ENCODE data around the gene LYAR. TPM values are rescaled to one million over a fixed set of nuclear protein-coding genes. Genes with fewer than 3 reads are reported as not detected.

LYAR gene
- total RNA-seq: 7.6 and 9.9 TPM in 2 replicates

- DNase-seq (ENCODE audit: low read depth in 2 of 2): peak; percentile 93 to 95
Measured at GRCh38 chr4:4289941-4290850, at the start of gene LYAR, which contains the start of gene ZBTB49. Gene LYAR, minus strand, starts transcription at chr4:4290154. Its CDS starts 6,412 bp downstream, at chr4:4283742. Gene ZBTB49, plus strand, starts transcription at chr4:4290251. Its CDS starts 9,695 bp downstream, at chr4:4299946.

DNA sequence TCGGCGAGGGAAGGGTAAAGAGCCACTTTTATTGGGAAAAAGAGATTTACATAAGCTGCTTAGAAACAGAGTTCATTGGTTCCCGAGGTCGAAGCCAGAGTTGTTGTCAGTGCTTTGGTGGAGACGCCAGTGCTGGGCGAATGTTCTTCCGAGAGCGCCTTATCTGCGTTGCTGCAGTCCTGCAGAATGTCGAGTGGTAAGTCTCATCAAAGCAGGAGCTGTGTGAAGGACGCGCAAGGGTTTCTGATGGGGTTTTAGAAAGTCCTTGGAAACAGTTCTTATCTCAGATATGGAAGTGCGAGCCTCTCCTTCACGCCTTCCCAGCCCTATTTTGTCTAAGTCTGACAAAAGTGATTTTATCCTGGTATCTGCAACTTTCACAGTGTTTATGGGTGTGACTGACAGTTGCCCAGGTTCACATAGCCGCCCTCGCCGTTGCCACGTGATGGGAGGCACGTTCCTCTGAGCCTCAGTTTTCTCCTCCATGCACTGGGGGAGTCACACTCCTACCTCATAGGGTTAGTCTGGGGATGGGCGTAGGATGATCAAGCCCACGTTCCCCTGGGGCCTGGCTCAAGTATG, 49.6 kb upstream of the LYAR start:
- no peak for DNase-seq (ENCODE audit: low read depth in 2 of 2)

- DNase-seq (ENCODE audit: low read depth in 2 of 2): no peak
Measured at GRCh38 chr4:4338210-4339001, 48.5 kb upstream of the LYAR start.

GRCh38 chr4:4334798-4335520, 45.0 kb upstream of the LYAR start:
- DNase-seq (ENCODE audit: low read depth in 2 of 2): peak; percentile 61 to 77

GRCh38 chr4:4333265-4333706, 43.3 kb upstream of the LYAR start:
- peak in 1 of 2 donors; percentile 63 for DNase-seq (ENCODE audit: low read depth in 2 of 2)

GRCh38 chr4:4332529-4332928, 42.6 kb upstream of the LYAR start:
- no peak for DNase-seq (ENCODE audit: low read depth in 2 of 2)

DNA sequence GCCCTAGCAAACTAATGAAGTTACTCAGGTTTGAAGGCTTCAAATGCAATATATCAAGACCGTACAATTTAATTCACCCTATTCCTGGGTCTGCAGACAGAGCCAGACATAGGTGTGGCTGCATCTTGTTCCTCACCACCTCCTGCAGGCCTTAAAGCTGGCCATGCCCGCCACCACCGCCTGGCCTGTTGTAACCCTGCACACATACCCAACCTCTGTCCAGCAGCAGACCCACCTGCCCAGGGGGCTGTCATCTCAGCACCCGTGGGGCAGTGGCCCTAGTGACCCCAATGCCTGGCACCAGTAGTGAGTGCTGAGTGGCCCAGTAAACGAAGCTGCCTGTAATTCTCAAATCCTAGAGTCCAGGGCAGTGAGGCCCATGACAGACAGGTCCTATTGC, 40.8 kb upstream of the LYAR start:
- no peak for DNase-seq (ENCODE audit: low read depth in 2 of 2)

GRCh38 chr4:4329496-4329895, 39.5 kb upstream of the LYAR start:
- no peak for DNase-seq (ENCODE audit: low read depth in 2 of 2)

DNA sequence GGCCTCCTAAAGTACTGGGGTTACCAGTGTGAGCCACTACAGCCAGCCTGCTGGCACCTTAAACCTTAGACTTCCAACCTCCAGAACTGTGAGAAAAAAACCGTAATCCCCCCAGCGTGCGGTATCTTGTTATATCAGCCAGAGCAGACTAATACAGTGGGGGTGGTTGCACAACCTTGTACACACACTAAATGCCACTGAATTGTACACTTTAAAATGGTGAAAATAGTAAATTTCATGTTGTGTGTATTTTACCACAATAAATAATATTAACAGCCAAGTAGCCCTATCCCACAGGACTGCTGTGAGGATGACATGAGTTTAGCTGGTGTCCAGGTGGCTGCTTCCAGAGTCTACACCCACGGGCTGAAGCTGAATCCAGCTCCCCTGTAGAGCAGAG, 38.9 kb upstream of the LYAR start:
- DNase-seq (ENCODE audit: low read depth in 2 of 2): no peak

GRCh38 chr4:4328206-4328605, 38.3 kb upstream of the LYAR start:
- DNase-seq (ENCODE audit: low read depth in 2 of 2): no peak

GRCh38 chr4:4327652-4328121, 37.7 kb upstream of the LYAR start:
- peak; percentile 45 to 70 for DNase-seq (ENCODE audit: low read depth in 2 of 2)

DNA sequence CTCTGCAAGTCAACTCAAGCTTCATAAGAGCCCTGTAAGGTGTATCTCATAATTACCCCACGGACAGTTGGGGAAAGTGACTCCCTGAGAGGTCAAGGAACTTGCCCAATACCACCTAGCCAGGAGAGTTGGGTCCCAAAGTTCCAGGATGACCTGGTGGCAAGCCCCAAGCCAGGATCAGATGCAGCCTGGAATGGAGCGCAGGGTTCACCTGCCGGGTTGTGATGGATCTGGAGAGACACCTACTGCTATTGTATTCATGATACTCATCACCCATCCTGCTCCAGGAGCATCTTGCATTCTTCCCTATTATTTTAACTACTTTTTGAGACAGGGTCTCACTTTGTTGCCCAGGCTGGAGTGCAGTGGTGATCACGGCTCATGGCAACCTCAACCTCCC, 36.2 kb upstream of the LYAR start:
- DNase-seq (ENCODE audit: low read depth in 2 of 2): no peak

- no peak for DNase-seq (ENCODE audit: low read depth in 2 of 2)
Measured at GRCh38 chr4:4325321-4325720, 35.4 kb upstream of the LYAR start.

- peak in 1 of 2 donors; percentile 45 for DNase-seq (ENCODE audit: low read depth in 2 of 2)
Measured at GRCh38 chr4:4323705-4324534, 34.0 kb upstream of the LYAR start.

- no peak for DNase-seq (ENCODE audit: low read depth in 2 of 2)
Measured at GRCh38 chr4:4321951-4322688, 32.2 kb upstream of the LYAR start.

DNA sequence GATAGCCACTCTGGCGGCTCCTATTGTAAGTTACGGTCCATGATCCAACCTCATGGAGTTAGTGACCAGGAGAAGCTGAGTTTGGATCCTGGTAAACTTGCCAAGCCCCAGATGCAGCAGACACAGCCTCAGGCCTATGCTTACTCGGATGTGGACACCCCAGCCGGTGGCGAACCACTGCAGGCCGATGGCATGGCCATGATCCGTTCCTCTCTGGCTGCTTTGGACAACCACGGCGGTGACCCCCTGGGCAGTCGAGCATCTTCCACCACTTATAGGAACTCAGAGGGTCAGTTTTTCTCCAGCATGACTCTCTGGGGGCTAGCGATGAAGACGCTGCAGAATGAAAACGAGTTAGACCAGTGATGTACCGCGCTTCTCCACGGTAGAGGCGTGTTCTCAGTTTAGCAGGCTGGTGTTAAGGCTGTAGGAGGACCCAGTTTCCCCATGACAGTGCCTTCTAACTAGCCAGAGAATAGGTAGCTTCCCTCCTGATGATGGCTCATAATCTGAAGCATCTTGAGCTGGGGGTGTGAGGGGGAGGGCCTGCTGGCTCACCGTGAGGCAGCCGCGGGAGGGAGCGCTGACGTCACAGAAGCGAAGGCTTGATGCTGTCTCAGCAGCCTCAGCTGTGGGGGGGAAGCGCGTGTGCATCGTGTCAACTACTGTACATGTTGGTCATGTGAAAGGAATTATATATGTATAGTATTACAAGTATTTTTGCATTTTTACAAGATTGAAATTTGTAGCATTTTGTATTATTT, 31.2 kb upstream of the LYAR start:
- no peak for DNase-seq (ENCODE audit: low read depth in 2 of 2)

- no peak for DNase-seq (ENCODE audit: low read depth in 2 of 2)
Measured at GRCh38 chr4:4320528-4320927, 30.6 kb upstream of the LYAR start.

GRCh38 chr4:4317496-4318232, 27.7 kb upstream of the LYAR start:
- no peak for DNase-seq (ENCODE audit: low read depth in 2 of 2)
